ENCODE results near the gene MAP4K2. TPM values are rescaled to one million over a fixed set of nuclear protein-coding genes. Genes with fewer than 3 reads are reported as not detected.

MAP4K2 gene
- total and polyA plus RNA-seq, 2 of the 8 experiments (the other 6 are each of a cell fraction or from before 2014, with no cell fraction given): 20.1 to 20.7 TPM

- no peak for TF ChIP-seq TCF12 (IDR thresholded peaks at IDR 0.05; ENCODE audit: low read depth, low read length)
Observed at GRCh38 chr11:64755681-64756361, 47.2 kb downstream of the MAP4K2 start (continued).

Measured in H1 (cell line).